Measurements from ENCODE around the gene MED14. TPM values are rescaled to one million over a fixed set of nuclear protein-coding genes. Genes with fewer than 3 reads are reported as not detected.

MED14 gene
- total and polyA plus RNA-seq, 10 donors, result 6.9 to 63.9 (median 47.0) TPM

- TF ChIP-seq POLR2AphosphoS5 (IDR thresholded peaks at IDR 0.05) (peak in 1 of 3 donors; percentile 30), CTCF (IDR thresholded peaks at IDR 0.05 in 8 of 11, conservative IDR thresholded peaks at IDR 0.05 in 3 of 11) (no peak)
- 11 to 41% (median 20%) methylated on average over 5 of the region's 5 CpGs for whole genome bisulfite sequencing, 5 donors
- intact Hi-C loops (cut with DNase I; ENCODE audit: low total_unique reads), result no loop called here
- no peaks in the 10 kb centered on the region for H3K9me3 ChIP-seq
- no peaks in the 10 kb centered on the region for H3K27me3 ChIP-seq (replicated peaks in 1 of 7)
- peaks cover 0 to 36% (median 13%) of the 10 kb centered on the region in 6 donors for H3K36me3 ChIP-seq
- DNase-seq, result no peak
- H3K4me3 ChIP-seq, result peak overlapping the region in 7 of 8 donors; percentile 27 to 96 (median 43)
- H3K27ac ChIP-seq, result peak overlapping the region; percentile 78 to 94 (median 88)
- H3K4me1 ChIP-seq, result peaks cover 25 to 73% (median 61%) of the 10 kb centered on the region in 6 donors
Observed at GRCh38 chrX:40644176-40644575, 91.2 kb downstream of the MED14 start.

- Histone ChIP-seq H3K27ac (no peak overlapping the region), H3K9me3 (no peaks in the 10 kb centered on the region), H3K4me1 (peaks cover 0 to 53% (median 29%) of the 10 kb centered on the region in 6 donors), H3K36me3 (peaks cover 2 to 99% (median 69%) of the 10 kb centered on the region in 6 donors), H3K27me3 (replicated peaks in 1 of 7) (no peaks in the 10 kb centered on the region), H3K4me3 (no peak overlapping the region)
- 86 to 100% (median 95%) methylated on average over 3 of the region's 3 CpGs for WGBS, 5 donors
- TF ChIP-seq POLR2AphosphoS5 (IDR thresholded peaks at IDR 0.05) (no peak), POLR2A (IDR thresholded peaks at IDR 0.05) (no peak)
- no peak for DNase-seq
- intact Hi-C loops (cut with DNase I; ENCODE audit: low total_unique reads), result no loop called here
Observed at GRCh38 chrX:40637687-40638086, 97.7 kb downstream of the MED14 start.

GRCh38 chrX:40632199-40632598, 103.1 kb downstream of the MED14 start:
- Histone ChIP-seq H3K4me1 (peaks cover 0 to 20% (median 5%) of the 10 kb centered on the region in 6 donors), H3K4me3 (no peak overlapping the region), H3K9me3 (no peaks in the 10 kb centered on the region), H3K27ac (no peak overlapping the region), H3K36me3 (peaks cover 7 to 100% (median 88%) of the 10 kb centered on the region in 6 donors), H3K27me3 (replicated peaks in 1 of 7) (no peaks in the 10 kb centered on the region)
- intact Hi-C loops (cut with DNase I; ENCODE audit: low total_unique reads), result no loop called here
- no peak for DNase-seq
- TF ChIP-seq POLR2A (IDR thresholded peaks at IDR 0.05) (no peak), POLR2AphosphoS5 (IDR thresholded peaks at IDR 0.05) (no peak), CTCF (IDR thresholded peaks at IDR 0.05 in 8 of 11, conservative IDR thresholded peaks at IDR 0.05 in 3 of 11) (no peak)
- WGBS, 5 donors, result 69 to 91% (median 81%) methylated on average over 3 to 4 of the region's 4 CpGs

- peaks cover 4 to 88% (median 60%) of the 10 kb centered on the region in 6 donors for H3K36me3 ChIP-seq
- TF ChIP-seq CTCF (IDR thresholded peaks at IDR 0.05 in 8 of 11, conservative IDR thresholded peaks at IDR 0.05 in 3 of 11) (no peak), POLR2A (IDR thresholded peaks at IDR 0.05) (no peak), POLR2AphosphoS5 (IDR thresholded peaks at IDR 0.05) (no peak)
- intact Hi-C loops (cut with DNase I; ENCODE audit: low total_unique reads), result no loop called here
- peaks cover 0 to 17% (median 5%) of the 10 kb centered on the region in 6 donors for H3K4me1 ChIP-seq
- no peak overlapping the region for H3K27ac ChIP-seq
- H3K27me3 ChIP-seq (replicated peaks in 1 of 7), result no peaks in the 10 kb centered on the region
- H3K4me3 ChIP-seq, result no peak overlapping the region
- DNase-seq, result no peak
- peaks cover 0 to 4% (median 0%) of the 10 kb centered on the region in 8 donors for H3K9me3 ChIP-seq
- WGBS, 5 donors, result 68 to 93% (median 86%) methylated on average over 5 of the region's 5 CpGs
Observed at GRCh38 chrX:40628506-40628905, 106.8 kb downstream of the MED14 start.

Measured in spleen (tissue), 11 donors.